HG03378 (cell line): ENCODE data around the gene RPL7A.
"Not testable (repeated sequence)": the region's sequence is repeated elsewhere in the genome, so short reads cannot be mapped to it uniquely, and the experiment has no call there.

Source experiments
- ATAC-seq: cut with Tn5 transposase; IDR thresholded peaks from one replicate; pipeline ENCODE4 v1.9.1; 2021; ENCODE audit warnings: mild to moderate bottlenecking, moderate library complexity; ENCODE audit not compliant: unreplicated experiment

The RPL7A gene

GRCh38 chr9:133367778-133368177, 19.8 kb downstream of the RPL7A start:
- no peak for ATAC-seq

GRCh38 chr9:133368249-133368881, 20.3 kb downstream of the RPL7A start:
- no peak for ATAC-seq

- ATAC-seq, result no peak
These were observed 21.4 kb downstream of the RPL7A start for GRCh38 chr9:133369422-133369821.

- no peak for ATAC-seq
These were observed 21.9 kb downstream of the RPL7A start for GRCh38 chr9:133369933-133370332.

- no peak for ATAC-seq
These were observed 22.7 kb downstream of the RPL7A start for GRCh38 chr9:133370685-133371084.

GRCh38 chr9:133371261-133371711, 23.3 kb downstream of the RPL7A start:
- no peak for ATAC-seq

GRCh38 chr9:133372144-133372543, 24.1 kb downstream of the RPL7A start:
- ATAC-seq, result no peak

- no peak for ATAC-seq
These were observed 26.6 kb downstream of the RPL7A start for GRCh38 chr9:133374612-133375115.

GRCh38 chr9:133375116-133375723, 27.2 kb downstream of the RPL7A start:
- ATAC-seq, result no peak

- peak; percentile 53 for ATAC-seq
These were observed 28.0 kb downstream of the RPL7A start, which contains the start of the genes STKLD1 and SURF4 for GRCh38 chr9:133375724-133376654. Gene STKLD1, plus strand, starts transcription at chr9:133376366. Its CDS starts 108 bp downstream, at chr9:133376474. Gene SURF4, minus strand, starts transcription at chr9:133376060. Its CDS starts 91 bp downstream, at chr9:133375969.

GRCh38 chr9:133377280-133377679, 29.3 kb downstream of the RPL7A start:
- ATAC-seq, result not testable (repeated sequence)

GRCh38 chr9:133377721-133378216, 29.8 kb downstream of the RPL7A start:
- no peak for ATAC-seq

GRCh38 chr9:133378408-133378962, 30.5 kb downstream of the RPL7A start:
- no peak for ATAC-seq

GRCh38 chr9:133379153-133380086, 31.4 kb downstream of the RPL7A start:
- no peak for ATAC-seq

- no peak for ATAC-seq
These were observed 32.7 kb downstream of the RPL7A start for GRCh38 chr9:133380734-133381133.

- ATAC-seq, result no peak
These were observed 34.6 kb downstream of the RPL7A start for GRCh38 chr9:133382507-133383141.

- ATAC-seq, result no peak
These were observed 35.4 kb downstream of the RPL7A start for GRCh38 chr9:133383438-133383837.

GRCh38 chr9:133384736-133385321, 36.8 kb downstream of the RPL7A start:
- ATAC-seq, result no peak

- ATAC-seq, result no peak
These were observed 37.4 kb downstream of the RPL7A start for GRCh38 chr9:133385452-133385851.
